Esophagus (tissue), 2 donors: ENCODE measurements around the gene FNIP1. TPM values are rescaled to one million over a fixed set of nuclear protein-coding genes. Genes with fewer than 3 reads are reported as not detected.

ENCODE experiments used
- H3K27ac ChIP-seq, 2 donors: one replicate each; pipeline ENCODE4 v1.5.1; 2013; ENCODE audit warnings: low read depth in 2 of 2, mild to moderate bottlenecking in 2 of 2, inconsistent platforms in 1 of 2, low read length in 1 of 2, moderate library complexity in 1 of 2
- H3K27me3 ChIP-seq, 2 donors: one replicate each; pipeline ENCODE4 v1.6.1; 2013; ENCODE audit warnings: low read length in 2 of 2, control low read depth in 1 of 2, mild to moderate bottlenecking in 1 of 2; ENCODE audit not compliant: insufficient read depth in 2 of 2, control insufficient read depth in 1 of 2
- H3K36me3 ChIP-seq, 2 donors: one replicate each; pipeline ENCODE4 v1.6.1; 2013; ENCODE audit warnings: low read length in 1 of 2; ENCODE audit not compliant: control insufficient read depth in 2 of 2, insufficient read depth in 2 of 2
- H3K4me1 ChIP-seq, 2 donors: one replicate each; pipeline ENCODE4 v1.6.1; 2013; ENCODE audit warnings: low read length in 1 of 2; ENCODE audit not compliant: control insufficient read depth in 2 of 2, insufficient read depth in 2 of 2
- H3K4me3 ChIP-seq, 2 donors: one replicate each; pipeline ENCODE4 v1.5.1; 2013; ENCODE audit warnings: low read length in 2 of 2, mild to moderate bottlenecking in 2 of 2, low read depth in 1 of 2, moderate library complexity in 1 of 2
- H3K9me3 ChIP-seq, 2 donors: one replicate each; pipeline ENCODE4 v1.6.1; 2013; ENCODE audit warnings: mild to moderate bottlenecking in 2 of 2, low read depth in 1 of 2, low read length in 1 of 2, moderate library complexity in 1 of 2; ENCODE audit not compliant: control insufficient read depth in 2 of 2, insufficient read depth in 1 of 2
- WGBS, 2 donors: extraction: QIAGEN DNeasy Blood & Tissue Kit; methylation state at CpG; one replicate each; pipeline ENCODE4 v1.1.7; 2013; 5-methylcytosine and 5-hydroxymethylcytosine counted together
- polyA plus RNA-seq, 2 donors: library from polyadenylated mRNA; stranded (reverse); fragments of 200-250 nt; gene quantifications; one replicate each; pipeline ENCODE4 v1.2.3, GENCODE V29; 2013
- donor health status: healthy with polysubstance abuse.
- donor health status: Bipolar disorder and iron deficiency.

Gene FNIP1
- polyA plus RNA-seq, 2 donors: 2.4 to 2.5 TPM

DNA sequence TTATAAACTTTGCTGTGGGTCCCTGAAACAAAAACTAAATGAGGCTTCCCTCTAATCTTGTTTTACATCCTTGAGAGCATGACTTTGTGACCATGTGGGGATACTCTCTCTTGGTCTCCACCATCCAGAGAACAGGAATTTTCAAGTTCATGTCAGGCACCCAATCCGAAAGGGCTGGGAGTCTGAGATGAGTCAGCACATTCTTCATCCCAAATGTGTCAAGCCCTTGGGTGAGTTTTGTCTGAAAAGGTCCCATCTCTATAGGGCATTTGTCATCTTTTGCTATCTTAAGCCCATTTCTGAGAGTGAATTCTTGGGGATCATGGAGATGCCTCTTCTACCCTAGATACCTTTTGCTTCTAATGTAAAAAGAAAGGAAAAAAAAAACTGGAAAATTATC is 134.9 kb downstream of the FNIP1 start:
- peaks cover 9 to 18% of the 10 kb centered on the region in 2 donors for H3K36me3 ChIP-seq
- WGBS, 2 donors: 91 to 93% methylated on average over 1 of the region's 1 CpG
- peaks cover 0 to 2% of the 10 kb centered on the region in 2 donors for H3K4me1 ChIP-seq
- no peak overlapping the region for H3K4me3 ChIP-seq
- no peaks in the 10 kb centered on the region for H3K27me3 ChIP-seq
- peaks cover 0 to 15% of the 10 kb centered on the region in 2 donors for H3K9me3 ChIP-seq
- no peak overlapping the region for H3K27ac ChIP-seq

DNA sequence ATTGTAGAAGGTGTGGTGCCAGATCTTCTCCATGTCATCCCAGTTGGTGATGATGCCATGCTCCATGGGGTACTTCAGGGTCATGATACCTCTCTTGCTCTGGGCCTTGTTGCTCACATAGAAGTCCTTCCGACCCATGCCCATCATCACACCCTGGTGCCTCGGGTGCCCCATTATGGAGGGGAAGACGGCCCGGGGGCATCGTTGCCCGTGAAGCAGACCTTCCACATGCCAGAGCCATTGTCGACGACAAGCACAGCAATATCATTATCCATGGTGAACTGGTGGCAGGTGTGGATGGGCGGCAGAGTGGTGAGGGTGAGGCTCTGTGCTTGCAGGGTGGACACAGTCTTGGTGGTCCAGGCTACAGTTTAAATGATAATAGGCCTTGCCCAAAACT is 137.0 kb downstream of the FNIP1 start:
- no peak overlapping the region for H3K4me3 ChIP-seq
- no peaks in the 10 kb centered on the region for H3K27me3 ChIP-seq
- 99% methylated on average over 9 of the region's 9 CpGs for WGBS, 2 donors
- no peak overlapping the region for H3K27ac ChIP-seq
- H3K9me3 ChIP-seq: peaks cover 0 to 15% of the 10 kb centered on the region in 2 donors
- H3K36me3 ChIP-seq: peaks cover 9 to 18% of the 10 kb centered on the region in 2 donors
- H3K4me1 ChIP-seq: peaks cover 0 to 2% of the 10 kb centered on the region in 2 donors

DNA sequence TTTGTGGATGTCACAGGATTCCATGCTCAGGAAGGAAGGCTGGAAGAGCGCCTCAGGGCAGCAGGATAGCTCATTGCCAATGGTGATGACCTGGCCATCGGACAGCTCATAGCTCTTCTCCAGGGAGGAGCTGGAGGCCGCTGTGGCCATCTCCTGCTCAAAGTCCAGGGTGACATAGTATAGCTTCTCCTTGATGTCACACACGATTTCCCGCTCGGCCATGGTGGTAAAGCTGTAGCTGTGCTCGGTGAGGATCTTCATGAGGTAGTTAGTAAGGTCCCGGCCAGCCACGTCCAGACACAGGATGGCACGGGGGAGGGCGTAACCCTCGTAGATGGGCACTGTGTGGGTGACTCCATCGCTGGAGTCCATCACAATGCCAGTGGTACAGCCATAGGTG is 137.5 kb downstream of the FNIP1 start:
- Histone ChIP-seq H3K27me3 (no peaks in the 10 kb centered on the region), H3K27ac (no peak overlapping the region), H3K4me1 (peaks cover 0 to 2% of the 10 kb centered on the region in 2 donors), H3K36me3 (peaks cover 9 to 18% of the 10 kb centered on the region in 2 donors), H3K9me3 (peaks cover 0 to 15% of the 10 kb centered on the region in 2 donors), H3K4me3 (no peak overlapping the region)
- 98% methylated on average over 13 of the region's 13 CpGs for WGBS, 2 donors

DNA sequence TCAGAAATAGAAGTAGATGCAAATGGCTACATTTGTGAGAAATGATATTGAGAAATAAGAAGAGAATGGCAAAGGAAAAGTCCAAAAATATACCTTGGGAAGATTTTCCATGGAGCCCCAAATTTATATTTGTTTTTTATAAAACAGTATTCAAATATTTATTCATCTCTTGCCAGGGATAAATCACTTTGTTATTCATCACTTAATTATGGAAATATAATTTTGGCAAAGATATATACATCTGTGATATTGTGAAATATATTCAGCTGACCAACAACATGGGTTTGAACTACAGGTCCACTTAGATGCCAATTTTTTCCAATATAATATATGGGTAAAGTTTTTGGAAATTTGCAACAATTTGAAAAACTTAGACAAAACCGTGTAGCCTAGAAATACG is 142.0 kb downstream of the FNIP1 start:
- no peaks in the 10 kb centered on the region for H3K27me3 ChIP-seq
- H3K9me3 ChIP-seq: peaks cover 0 to 6% of the 10 kb centered on the region in 2 donors
- peaks cover 0 to 2% of the 10 kb centered on the region in 2 donors for H3K4me1 ChIP-seq
- peaks cover 2 to 10% of the 10 kb centered on the region in 2 donors for H3K36me3 ChIP-seq
- H3K4me3 ChIP-seq: no peak overlapping the region
- no peak overlapping the region for H3K27ac ChIP-seq
- 89 to 90% methylated on average over 2 of the region's 2 CpGs for WGBS, 2 donors

DNA sequence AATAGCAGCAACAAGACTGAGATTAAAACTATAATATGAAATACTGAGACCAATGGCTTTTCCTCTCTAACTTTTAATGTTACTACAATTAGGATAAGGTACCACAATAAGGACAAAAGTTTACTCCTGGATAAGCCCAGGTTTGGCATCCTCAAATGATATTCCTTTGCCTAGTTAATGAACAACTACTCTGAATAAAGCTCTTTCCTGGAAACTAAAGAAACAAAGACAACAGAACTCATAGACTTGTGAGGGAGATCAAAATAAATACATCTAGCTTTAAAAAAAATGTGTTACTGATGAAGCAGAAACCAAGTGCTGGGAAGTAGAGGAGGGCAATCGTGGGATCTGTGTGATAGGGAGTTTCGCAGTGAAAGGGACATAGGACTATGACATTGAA is 142.5 kb downstream of the FNIP1 start:
- no peak overlapping the region for H3K4me3 ChIP-seq
- H3K4me1 ChIP-seq: peaks cover 0 to 2% of the 10 kb centered on the region in 2 donors
- peaks cover 0 to 2% of the 10 kb centered on the region in 2 donors for H3K9me3 ChIP-seq
- no peaks in the 10 kb centered on the region for H3K27me3 ChIP-seq
- H3K36me3 ChIP-seq: peaks cover 2 to 5% of the 10 kb centered on the region in 2 donors
- H3K27ac ChIP-seq: no peak overlapping the region
- WGBS, 2 donors: 92 to 98% methylated on average over 2 of the region's 2 CpGs

DNA sequence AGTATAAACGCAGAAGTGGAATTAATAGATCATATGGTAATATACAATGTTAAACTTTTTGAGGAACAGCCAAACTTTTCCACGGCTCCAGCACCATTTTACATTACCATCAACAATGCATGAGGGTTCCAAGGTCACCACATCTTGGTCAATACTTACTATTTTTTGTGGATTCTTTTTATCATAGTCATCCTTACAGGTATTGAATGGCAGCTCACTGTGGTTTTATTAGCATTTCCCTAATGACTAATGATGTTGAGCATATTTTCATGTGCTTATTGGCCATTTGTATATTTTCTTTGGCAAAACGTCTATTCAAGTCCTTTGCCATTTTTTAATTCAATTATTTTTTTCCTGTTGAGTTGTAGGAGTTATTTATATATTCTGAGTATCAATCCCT is 147.7 kb downstream of the FNIP1 start:
- Histone ChIP-seq H3K27ac (no peak overlapping the region), H3K9me3 (no peaks in the 10 kb centered on the region), H3K4me3 (no peak overlapping the region), H3K27me3 (no peaks in the 10 kb centered on the region), H3K4me1 (no peaks in the 10 kb centered on the region), H3K36me3 (peaks cover 0 to 2% of the 10 kb centered on the region in 2 donors)
- 75 to 83% methylated on average over 3 of the region's 3 CpGs for WGBS, 2 donors

DNA sequence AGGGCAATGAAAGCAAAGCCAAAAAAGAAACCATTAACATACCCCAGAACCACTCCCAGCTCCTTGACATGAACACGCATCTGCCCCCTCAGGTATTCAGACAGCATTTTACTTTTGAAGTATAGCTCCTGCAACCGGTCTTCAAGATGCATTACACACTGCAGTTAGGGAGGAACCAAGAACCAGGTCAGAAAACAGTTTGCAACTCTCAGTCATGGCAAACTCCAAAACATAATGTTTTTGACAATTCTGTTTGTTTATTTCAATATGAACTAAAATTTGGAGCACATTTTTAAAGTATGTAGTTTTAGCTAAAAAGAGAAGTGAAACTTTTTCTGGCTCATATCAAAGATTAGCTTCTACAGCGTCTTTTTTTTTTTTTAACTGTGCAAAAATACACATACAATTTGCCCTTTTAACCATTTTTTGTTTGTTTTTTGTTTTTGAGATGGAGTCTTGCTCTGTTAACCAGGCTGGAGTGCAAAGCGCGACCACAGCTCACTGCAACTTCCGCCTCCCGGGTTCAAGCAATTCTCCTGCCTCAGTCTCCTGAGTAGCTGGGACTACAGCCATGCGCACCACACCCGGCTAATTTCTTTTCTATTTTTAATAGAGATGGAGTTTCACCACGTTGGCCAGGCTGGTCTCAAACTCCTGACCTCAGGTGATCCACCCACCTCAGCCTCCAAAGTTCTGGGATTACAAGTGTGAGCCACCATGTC is 149.6 kb downstream of the FNIP1 start:
- WGBS, 2 donors: 87% methylated on average over 10 of the region's 10 CpGs
- Histone ChIP-seq H3K9me3 (no peaks in the 10 kb centered on the region), H3K36me3 (peaks cover 0 to 2% of the 10 kb centered on the region in 2 donors), H3K4me3 (no peak overlapping the region), H3K27ac (no peak overlapping the region), H3K4me1 (no peaks in the 10 kb centered on the region), H3K27me3 (no peaks in the 10 kb centered on the region)

DNA sequence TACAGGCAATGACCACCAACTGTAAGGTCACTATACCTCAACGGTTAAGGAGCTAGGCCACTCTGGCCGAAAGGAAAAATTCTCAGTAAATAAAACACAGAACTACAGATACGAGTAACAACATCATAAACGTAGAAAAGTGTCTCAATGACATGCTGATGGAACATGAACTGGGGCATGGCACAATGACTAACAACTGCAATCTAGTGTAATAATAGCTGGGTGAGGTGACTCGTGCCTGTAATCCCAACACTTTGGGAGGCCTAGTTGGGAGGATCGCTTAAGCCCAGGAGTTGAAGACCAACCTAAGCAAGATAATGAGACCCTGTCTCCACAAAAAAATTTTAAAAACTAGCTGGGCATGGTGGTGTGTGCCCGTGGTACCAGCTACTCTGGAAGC is 152.0 kb downstream of the FNIP1 start:
- Histone ChIP-seq H3K4me3 (no peak overlapping the region), H3K9me3 (no peaks in the 10 kb centered on the region), H3K27me3 (no peaks in the 10 kb centered on the region), H3K27ac (no peak overlapping the region), H3K4me1 (no peaks in the 10 kb centered on the region), H3K36me3 (no peaks in the 10 kb centered on the region)
- 92 to 93% methylated on average over 7 of the region's 7 CpGs for WGBS, 2 donors

DNA sequence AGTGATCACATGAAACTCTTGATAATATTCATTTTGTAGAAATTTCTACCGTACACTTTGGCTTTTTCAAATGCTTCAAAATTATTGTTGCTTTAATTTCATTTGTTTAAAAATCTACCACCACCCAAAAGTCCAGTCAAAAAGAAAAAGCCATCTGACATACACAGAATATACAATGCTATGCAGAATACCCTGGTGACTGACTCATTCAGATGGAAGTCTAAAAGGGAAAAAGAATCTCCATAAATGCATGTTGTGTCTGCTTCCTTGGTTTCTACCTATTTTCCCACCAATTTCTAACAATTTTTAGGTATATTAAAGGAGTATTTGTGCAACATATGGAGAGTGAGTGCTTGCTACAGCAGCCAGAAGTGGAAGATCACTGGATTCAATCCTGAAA is 152.4 kb downstream of the FNIP1 start:
- Histone ChIP-seq H3K27me3 (no peaks in the 10 kb centered on the region), H3K36me3 (no peaks in the 10 kb centered on the region), H3K4me1 (no peaks in the 10 kb centered on the region), H3K9me3 (no peaks in the 10 kb centered on the region), H3K4me3 (no peak overlapping the region), H3K27ac (no peak overlapping the region)
- WGBS, 2 donors: 90 to 96% methylated on average over 1 of the region's 1 CpG

DNA sequence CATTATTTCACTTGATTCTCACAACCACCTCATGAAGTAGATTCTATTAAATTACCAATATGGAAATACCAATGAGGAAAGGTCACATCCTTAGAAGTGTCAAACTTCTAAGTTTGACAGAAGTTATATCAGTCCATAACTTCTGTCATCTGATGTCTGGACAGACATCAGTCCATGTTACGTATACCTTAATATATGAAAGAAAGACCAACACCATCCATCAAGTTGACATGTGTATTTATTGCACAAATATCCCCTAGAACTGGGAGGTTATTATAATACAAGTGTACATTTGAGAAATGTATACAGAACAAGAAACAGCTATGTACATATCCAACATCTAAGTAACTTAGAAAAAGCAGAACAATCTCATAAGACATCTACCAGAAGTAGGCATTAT is 155.3 kb downstream of the FNIP1 start:
- Histone ChIP-seq H3K36me3 (no peaks in the 10 kb centered on the region), H3K4me1 (no peaks in the 10 kb centered on the region), H3K27me3 (no peaks in the 10 kb centered on the region), H3K9me3 (no peaks in the 10 kb centered on the region), H3K27ac (no peak overlapping the region), H3K4me3 (no peak overlapping the region)
- 75 to 88% methylated on average over 1 of the region's 1 CpG for WGBS, 2 donors
